ENCODE data around the gene VASN. TPM values are rescaled to one million over a fixed set of nuclear protein-coding genes. Genes with fewer than 3 reads are reported as not detected.

The VASN gene
- total RNA-seq, 6 experiments from 2014 or later = 92.0 to 131 (median 103) TPM

- TF ChIP-seq CTCF (IDR thresholded peaks at IDR 0.05) = no peak
- DNase-seq = no peak
- Mint-ChIP-seq H3K4me1 (ENCODE audit: low read depth) (peaks cover 22% of the 10 kb centered on the region), H3K9me3 (no peaks in the 10 kb centered on the region), H3K27me3 (ENCODE audit: insufficient read depth) (no peaks in the 10 kb centered on the region; the same call in 1 of the 2 replicates), H3K27ac (no peak overlapping the region), H3K36me3 (ENCODE audit: low read depth) (no peaks in the 10 kb centered on the region), H3K4me3 (no peak overlapping the region)
Observed at GRCh38 chr16:4365014-4365406, 6.6 kb upstream of the VASN start.

- Mint-ChIP-seq H3K27me3 (ENCODE audit: insufficient read depth) (no peaks in the 10 kb centered on the region; the same call in 1 of the 2 replicates), H3K4me1 (ENCODE audit: low read depth) (peaks cover 28% of the 10 kb centered on the region), H3K4me3 (no peak overlapping the region), H3K9me3 (no peaks in the 10 kb centered on the region), H3K27ac (no peak overlapping the region), H3K36me3 (ENCODE audit: low read depth) (no peaks in the 10 kb centered on the region)
- no peak for TF ChIP-seq CTCF (IDR thresholded peaks at IDR 0.05)
- DNase-seq = no peak
Observed at GRCh38 chr16:4365615-4366014, 6.0 kb upstream of the VASN start.

GRCh38 chr16:4366016-4366415 is 5.6 kb upstream of the VASN start:
- DNase-seq = no peak
- H3K27ac Mint-ChIP-seq = no peak overlapping the region
- TF ChIP-seq CTCF (IDR thresholded peaks at IDR 0.05) = no peak
- no peaks in the 10 kb centered on the region for H3K36me3 Mint-ChIP-seq (ENCODE audit: low read depth)
- no peaks in the 10 kb centered on the region for H3K9me3 Mint-ChIP-seq
- no peak overlapping the region for H3K4me3 Mint-ChIP-seq
- H3K4me1 Mint-ChIP-seq (ENCODE audit: low read depth) = peaks cover 32% of the 10 kb centered on the region
- no peaks in the 10 kb centered on the region; the same call in 1 of the 2 replicates for H3K27me3 Mint-ChIP-seq (ENCODE audit: insufficient read depth)

GRCh38 chr16:4367393-4367856 is 4.2 kb upstream of the VASN start:
- TF ChIP-seq CTCF (IDR thresholded peaks at IDR 0.05) = no peak
- Mint-ChIP-seq H3K27me3 (ENCODE audit: insufficient read depth) (peaks cover 2% of the 10 kb centered on the region), H3K4me1 (ENCODE audit: low read depth) (peaks cover 37% of the 10 kb centered on the region), H3K4me3 (no peak overlapping the region), H3K36me3 (ENCODE audit: low read depth) (no peaks in the 10 kb centered on the region), H3K9me3 (no peaks in the 10 kb centered on the region), H3K27ac (no peak overlapping the region)
- DNase-seq = no peak

- no peaks in the 10 kb centered on the region for H3K36me3 Mint-ChIP-seq (ENCODE audit: low read depth)
- TF ChIP-seq CTCF (IDR thresholded peaks at IDR 0.05) = no peak
- peak; percentile 57 for DNase-seq
- no peak overlapping the region for H3K4me3 Mint-ChIP-seq
- H3K27ac Mint-ChIP-seq = peak overlapping the region; percentile 36
- no peaks in the 10 kb centered on the region for H3K9me3 Mint-ChIP-seq
- peaks cover 5% of the 10 kb centered on the region for H3K27me3 Mint-ChIP-seq (ENCODE audit: insufficient read depth)
- H3K4me1 Mint-ChIP-seq (ENCODE audit: low read depth) = peaks cover 37% of the 10 kb centered on the region
Observed at GRCh38 chr16:4369007-4369733, 2.5 kb upstream of the VASN start.
